Measurements from ENCODE around the gene TNIP2.
"Not testable (repeated sequence)": the region's sequence is repeated elsewhere in the genome, so short reads cannot be mapped to it uniquely, and the experiment has no call there.

Gene TNIP2

DNA sequence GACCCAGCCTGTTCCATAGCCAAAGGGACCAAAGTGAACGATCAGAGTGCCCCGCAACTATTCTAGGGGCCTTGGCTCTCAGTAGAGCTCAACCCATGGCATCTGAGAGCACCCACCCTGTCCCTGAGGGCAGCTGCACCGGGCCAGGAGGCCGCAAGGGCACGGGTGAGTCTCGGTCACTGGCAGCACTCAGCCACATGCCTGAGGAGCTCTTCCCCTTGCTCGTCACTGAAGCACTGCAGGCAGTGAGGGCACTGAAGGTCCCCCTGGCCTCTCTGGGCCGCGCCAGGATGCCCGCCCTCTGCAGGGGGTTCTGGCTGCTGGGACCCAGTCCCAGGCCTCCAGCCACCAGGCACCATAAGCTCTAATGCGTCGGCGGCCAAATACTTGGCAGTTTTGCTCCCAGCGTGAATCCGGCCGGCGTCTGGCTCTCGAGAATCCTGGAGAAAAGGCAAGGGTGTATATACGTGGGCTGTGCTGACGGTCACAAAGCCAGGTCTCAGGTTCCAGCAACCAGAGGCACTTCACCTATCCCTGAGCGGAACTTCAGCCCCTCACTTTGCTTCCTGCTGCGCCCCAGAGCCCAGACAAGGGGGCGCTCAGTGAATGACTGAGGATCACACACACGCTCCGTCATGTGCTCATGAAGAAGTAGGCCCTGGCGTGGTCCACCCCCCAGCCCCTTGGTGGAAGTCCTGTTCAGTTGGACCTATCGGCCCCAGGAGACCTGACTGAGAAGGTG lies 13.9 kb downstream of the TNIP2 start:
- Histone ChIP-seq H3K36me3 (replicated peaks; ENCODE audit: low read depth, low read length) (peaks cover 42% of the 10 kb centered on the region), H3K4me2 (ENCODE audit: low read length) (no peak overlapping the region), H3K27ac (ENCODE audit: low read length) (no peak overlapping the region)

DNA sequence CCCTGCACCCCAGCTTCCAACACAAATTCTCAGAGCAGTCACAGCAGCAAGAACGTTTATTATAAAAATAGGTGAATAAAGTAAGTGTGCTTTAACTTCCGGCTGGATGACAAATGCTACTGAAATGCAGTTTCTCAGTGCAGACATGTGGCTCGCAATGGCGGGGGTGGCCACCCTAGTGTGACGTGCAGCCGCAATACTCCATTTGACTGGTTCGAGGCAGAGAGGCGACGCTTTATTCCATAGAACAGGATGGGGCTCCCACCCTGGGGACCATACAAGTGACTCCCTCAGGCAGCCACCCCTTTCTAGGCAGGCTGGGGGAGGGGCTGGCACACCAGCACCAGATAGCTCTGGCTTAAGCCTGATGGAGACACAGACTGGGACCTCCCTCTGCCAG lies 14.5 kb downstream of the TNIP2 start:
- no peak overlapping the region for H3K9ac ChIP-seq (ENCODE audit: low read length)
- H3K27ac ChIP-seq (ENCODE audit: low read length) = no peak overlapping the region
- peaks cover 36% of the 10 kb centered on the region for H3K36me3 ChIP-seq (replicated peaks; ENCODE audit: low read depth, low read length)
- no peak overlapping the region for H2AFZ ChIP-seq (ENCODE audit: low read depth, low read length)
- H3K9me3 ChIP-seq (ENCODE audit: insufficient read depth, low read length) = no peaks in the 10 kb centered on the region
- peaks cover 23% of the 10 kb centered on the region; the same call in 1 of the 2 replicates for H4K20me1 ChIP-seq (ENCODE audit: insufficient read depth, low read length)
- no peak overlapping the region for H3K4me3 ChIP-seq (ENCODE audit: low read length)
- no peak overlapping the region for H3K4me2 ChIP-seq (ENCODE audit: low read length)
- peaks cover 19% of the 10 kb centered on the region for H3K4me1 ChIP-seq (ENCODE audit: low read length)
- H3K79me2 ChIP-seq (ENCODE audit: low read length) = peaks cover 5% of the 10 kb centered on the region; the same call in 1 of the 2 replicates
- TF ChIP-seq, protein P1, sequence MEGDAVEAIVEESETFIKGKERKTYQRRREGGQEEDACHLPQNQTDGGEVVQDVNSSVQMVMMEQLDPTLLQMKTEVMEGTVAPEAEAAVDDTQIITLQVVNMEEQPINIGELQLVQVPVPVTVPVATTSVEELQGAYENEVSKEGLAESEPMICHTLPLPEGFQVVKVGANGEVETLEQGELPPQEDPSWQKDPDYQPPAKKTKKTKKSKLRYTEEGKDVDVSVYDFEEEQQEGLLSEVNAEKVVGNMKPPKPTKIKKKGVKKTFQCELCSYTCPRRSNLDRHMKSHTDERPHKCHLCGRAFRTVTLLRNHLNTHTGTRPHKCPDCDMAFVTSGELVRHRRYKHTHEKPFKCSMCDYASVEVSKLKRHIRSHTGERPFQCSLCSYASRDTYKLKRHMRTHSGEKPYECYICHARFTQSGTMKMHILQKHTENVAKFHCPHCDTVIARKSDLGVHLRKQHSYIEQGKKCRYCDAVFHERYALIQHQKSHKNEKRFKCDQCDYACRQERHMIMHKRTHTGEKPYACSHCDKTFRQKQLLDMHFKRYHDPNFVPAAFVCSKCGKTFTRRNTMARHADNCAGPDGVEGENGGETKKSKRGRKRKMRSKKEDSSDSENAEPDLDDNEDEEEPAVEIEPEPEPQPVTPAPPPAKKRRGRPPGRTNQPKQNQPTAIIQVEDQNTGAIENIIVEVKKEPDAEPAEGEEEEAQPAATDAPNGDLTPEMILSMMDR (IDR thresholded peaks at IDR 0.05; ENCODE audit: low read depth, low read length) = no peak
- no peak for TF ChIP-seq EZH2phosphoT487 (IDR thresholded peaks at IDR 0.05; ENCODE audit: low read depth)
- H3K27me3 ChIP-seq (ENCODE audit: low read depth, low read length) = no peaks in the 10 kb centered on the region

More for the DNA sequence above, 13.9 kb downstream of the TNIP2 start:
- Histone ChIP-seq H3K9ac (ENCODE audit: low read length) (no peak overlapping the region), H4K20me1 (ENCODE audit: insufficient read depth, low read length) (peaks cover 23% of the 10 kb centered on the region; the same call in 1 of the 2 replicates), H3K4me3 (ENCODE audit: low read length) (no peak overlapping the region), H2AFZ (ENCODE audit: low read depth, low read length) (no peak overlapping the region), H3K27me3 (ENCODE audit: low read depth, low read length) (no peaks in the 10 kb centered on the region), H3K4me1 (ENCODE audit: low read length) (peaks cover 26% of the 10 kb centered on the region), H3K79me2 (ENCODE audit: low read length) (peaks cover 5% of the 10 kb centered on the region; the same call in 1 of the 2 replicates), H3K9me3 (ENCODE audit: insufficient read depth, low read length) (no peaks in the 10 kb centered on the region)
- no peak for TF ChIP-seq EZH2phosphoT487 (IDR thresholded peaks at IDR 0.05; ENCODE audit: low read depth)
- TF ChIP-seq, protein P1 (IDR thresholded peaks at IDR 0.05; ENCODE audit: low read depth, low read length) = no peak

DNA sequence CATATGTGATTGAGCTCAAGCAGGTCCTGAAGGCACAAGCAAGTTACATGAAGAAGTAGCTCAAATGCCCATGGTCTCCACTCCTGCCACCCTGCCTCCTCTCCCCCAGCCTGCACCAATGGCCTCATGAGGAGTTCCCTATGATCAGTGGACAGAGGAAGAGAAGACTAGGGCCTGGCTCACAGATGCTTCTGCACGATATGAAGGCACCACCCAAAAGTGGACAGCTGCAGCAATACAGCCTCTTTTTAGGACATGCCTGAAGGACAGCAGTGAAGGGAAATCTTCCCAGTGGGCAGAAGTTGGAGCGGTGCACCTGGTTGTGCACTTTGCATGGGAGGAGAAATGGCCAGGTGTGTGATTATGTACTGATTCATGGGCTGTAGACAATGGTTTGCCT lies 17.8 kb downstream of the TNIP2 start:
- Histone ChIP-seq H3K4me1 (ENCODE audit: low read length) (peaks cover 17% of the 10 kb centered on the region), H3K36me3 (replicated peaks; ENCODE audit: low read depth, low read length) (peaks cover 34% of the 10 kb centered on the region), H4K20me1 (ENCODE audit: insufficient read depth, low read length) (peaks cover 24% of the 10 kb centered on the region)
- H3K27me3 ChIP-seq (ENCODE audit: low read depth, low read length); H3K79me2 ChIP-seq (ENCODE audit: low read length); H3K9me3 ChIP-seq (ENCODE audit: insufficient read depth, low read length); H3K4me3 ChIP-seq (ENCODE audit: low read length); H2AFZ ChIP-seq (ENCODE audit: low read depth, low read length); H3K4me2 ChIP-seq (ENCODE audit: low read length); H3K9ac ChIP-seq (ENCODE audit: low read length); H3K27ac ChIP-seq (ENCODE audit: low read length): not testable (repeated sequence)

DNA sequence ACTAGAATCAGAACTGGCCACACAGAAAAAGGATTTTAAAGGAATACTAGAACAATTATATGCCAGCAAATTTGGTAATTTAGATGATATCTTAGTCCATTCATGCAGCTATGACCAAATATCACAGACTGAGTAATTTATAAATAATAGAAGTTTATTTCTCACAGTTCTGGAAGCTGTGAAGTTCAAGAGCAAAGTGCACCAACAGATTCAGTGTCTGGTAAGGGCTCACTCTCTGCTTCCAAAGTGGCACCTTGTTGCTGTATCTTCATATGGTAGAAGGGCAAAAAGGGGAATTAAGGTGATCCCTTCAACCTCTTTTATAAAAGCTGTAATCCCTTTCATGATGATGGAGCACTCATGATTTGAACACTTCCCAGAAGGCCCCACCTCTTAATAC lies 20.3 kb downstream of the TNIP2 start:
- Histone ChIP-seq H3K9ac (ENCODE audit: low read length) (no peak overlapping the region), H4K20me1 (ENCODE audit: insufficient read depth, low read length) (peaks cover 20% of the 10 kb centered on the region), H3K4me2 (ENCODE audit: low read length) (no peak overlapping the region), H3K4me3 (ENCODE audit: low read length) (no peak overlapping the region), H3K27me3 (ENCODE audit: low read depth, low read length) (no peaks in the 10 kb centered on the region), H3K27ac (ENCODE audit: low read length) (no peak overlapping the region), H3K4me1 (ENCODE audit: low read length) (peaks cover 17% of the 10 kb centered on the region), H2AFZ (ENCODE audit: low read depth, low read length) (no peak overlapping the region), H3K36me3 (replicated peaks; ENCODE audit: low read depth, low read length) (peaks cover 38% of the 10 kb centered on the region), H3K79me2 (ENCODE audit: low read length) (no peaks in the 10 kb centered on the region), H3K9me3 (ENCODE audit: insufficient read depth, low read length) (peaks cover 6% of the 10 kb centered on the region; the same call in 1 of the 2 replicates)
- no peak for TF ChIP-seq EZH2phosphoT487 (IDR thresholded peaks at IDR 0.05; ENCODE audit: low read depth)
- TF ChIP-seq, protein P1 (IDR thresholded peaks at IDR 0.05; ENCODE audit: low read depth, low read length) = no peak

All from OCI-LY3 (cell line).